Non-pigmented ciliary epithelial cell (primary cell): ENCODE results near the gene YWHAB.

ENCODE experiments used
- DNase-seq: peaks from one replicate; pipeline ENCODE4 v3.0.0-alpha.2; 2010; ENCODE audit warnings: low read depth

Gene YWHAB

DNA sequence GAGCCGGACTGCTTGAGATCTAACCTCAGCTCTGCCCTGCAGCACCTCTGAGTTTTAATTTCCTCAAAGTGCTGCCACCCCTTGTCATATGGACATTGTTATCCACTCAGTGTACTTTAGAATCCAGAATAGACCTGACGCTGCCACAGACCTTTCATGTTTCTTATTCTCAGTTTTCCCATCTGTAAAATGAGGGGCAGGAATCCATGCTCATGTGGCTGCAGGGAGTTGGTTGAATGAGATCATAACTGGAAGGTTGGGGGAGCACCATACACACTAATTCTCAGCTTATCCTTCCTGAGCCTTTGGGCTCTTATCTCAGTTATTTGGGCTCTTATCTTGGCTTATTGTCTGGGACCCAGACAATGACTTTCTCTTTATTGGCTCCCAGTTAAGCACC lies 26.7 kb downstream of the YWHAB start:
- DNase-seq = no peak

DNA sequence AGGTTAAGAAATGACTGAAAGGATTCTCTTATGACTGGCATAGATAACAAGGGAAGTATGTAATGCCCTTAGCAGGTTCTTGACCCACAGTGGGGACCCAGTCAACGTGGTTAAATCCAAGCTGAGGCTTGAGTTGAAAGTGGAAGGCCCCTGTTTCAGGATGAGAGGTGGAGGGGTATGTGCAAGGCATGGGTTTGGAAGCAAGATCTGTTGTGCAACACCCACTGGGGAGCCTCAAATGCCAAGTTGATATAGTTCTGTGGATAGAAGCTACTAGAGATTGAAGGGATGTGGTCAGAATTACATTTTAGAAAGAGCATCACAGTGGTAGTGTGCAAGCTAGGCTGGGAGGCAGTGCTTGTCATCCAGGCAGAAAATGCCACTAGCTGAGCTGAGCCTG lies 29.4 kb downstream of the YWHAB start:
- DNase-seq = no peak

DNA sequence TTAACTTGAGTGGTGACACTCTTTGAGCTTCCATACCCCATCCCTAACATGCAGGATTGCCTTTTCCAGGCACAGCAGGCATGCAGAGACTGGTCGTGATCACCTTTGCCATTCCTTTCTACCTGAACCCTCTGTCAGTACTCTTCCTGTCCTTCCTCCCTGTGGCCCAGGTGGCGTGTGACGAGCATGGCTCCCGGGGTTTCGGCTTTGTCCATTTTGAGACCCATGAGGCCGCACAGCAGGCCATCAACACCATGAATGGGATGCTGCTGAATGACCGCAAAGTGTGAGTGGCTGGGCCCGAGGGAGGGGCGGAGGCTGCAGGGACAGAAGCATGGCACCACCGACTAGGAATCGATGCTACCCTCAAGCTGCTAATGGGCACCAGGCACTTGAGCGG lies 31.1 kb downstream of the YWHAB start:
- no peak for DNase-seq

DNA sequence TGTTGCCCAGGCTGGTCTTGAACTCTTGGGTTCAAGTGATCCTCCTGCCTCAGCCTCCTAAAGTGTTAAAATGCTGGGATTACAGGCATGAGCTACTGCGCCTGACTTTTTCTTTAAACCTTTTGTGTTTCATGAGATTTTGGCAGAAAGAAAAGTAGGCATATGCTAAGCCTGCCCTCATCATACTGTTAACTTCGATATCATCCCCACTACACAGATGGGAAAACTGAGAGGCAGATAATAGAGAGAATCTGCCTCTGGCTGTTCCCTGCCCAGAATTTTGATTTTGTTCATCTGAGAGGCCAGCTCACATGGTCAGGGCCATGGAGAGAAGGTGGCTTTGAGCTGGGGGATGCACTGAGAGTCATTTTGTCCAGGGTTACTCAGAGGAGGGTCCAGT lies 31.9 kb downstream of the YWHAB start:
- no peak for DNase-seq

DNA sequence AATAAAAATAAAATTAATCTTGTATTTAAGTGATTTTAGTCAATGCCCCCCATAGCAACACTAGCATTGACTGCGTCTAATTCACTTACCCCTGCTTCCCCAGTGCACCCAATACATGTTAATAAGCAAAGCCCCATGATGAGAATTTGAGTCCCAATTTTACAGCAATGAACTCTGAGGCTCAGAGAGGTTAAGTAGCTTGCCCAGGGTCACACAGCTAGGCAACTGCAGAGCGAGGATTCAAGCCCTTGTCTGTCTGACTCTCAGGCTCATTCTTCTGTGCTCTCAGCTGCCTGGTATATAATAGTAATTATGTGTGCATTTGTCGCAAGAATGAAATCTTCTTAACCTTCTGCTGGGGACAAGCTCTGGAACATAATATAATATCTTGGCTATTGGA lies 32.8 kb downstream of the YWHAB start:
- DNase-seq = no peak

DNA sequence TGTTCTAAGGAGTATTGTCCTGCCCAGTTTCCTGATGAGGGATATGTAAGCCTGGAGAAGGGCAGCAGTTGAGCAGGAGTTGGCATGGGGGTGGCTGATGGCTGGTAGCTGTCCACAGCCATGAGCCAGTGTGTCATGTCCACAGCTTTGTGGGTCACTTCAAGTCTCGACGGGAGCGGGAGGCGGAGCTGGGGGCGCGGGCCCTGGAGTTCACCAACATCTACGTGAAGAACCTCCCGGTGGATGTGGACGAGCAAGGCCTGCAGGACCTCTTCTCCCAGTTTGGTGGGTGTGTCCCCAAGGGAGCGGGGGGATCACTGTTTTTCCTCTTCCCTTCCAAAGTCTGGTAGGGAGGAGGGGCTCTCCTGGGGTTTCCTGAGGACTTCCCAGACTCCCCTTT lies 33.3 kb downstream of the YWHAB start:
- no peak for DNase-seq

DNA sequence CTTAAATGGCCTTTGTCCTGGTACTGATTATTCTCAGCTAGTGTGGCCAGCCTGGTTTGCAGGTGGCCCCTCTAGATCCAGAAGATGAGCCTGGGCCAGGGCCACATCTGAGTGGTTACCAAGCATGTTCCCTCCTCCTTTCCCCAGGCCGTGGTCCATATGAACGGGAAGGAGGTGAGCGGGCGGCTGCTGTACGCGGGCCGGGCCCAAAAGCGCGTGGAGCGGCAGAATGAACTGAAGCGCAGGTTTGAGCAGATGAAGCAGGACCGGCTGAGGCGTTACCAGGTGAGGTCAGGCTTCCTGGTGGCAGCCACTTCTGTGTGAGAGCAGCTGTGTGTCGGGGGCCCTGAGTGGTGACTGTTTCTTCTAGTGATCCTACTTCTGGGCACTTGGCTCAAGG lies 35.9 kb downstream of the YWHAB start:
- no peak for DNase-seq

DNA sequence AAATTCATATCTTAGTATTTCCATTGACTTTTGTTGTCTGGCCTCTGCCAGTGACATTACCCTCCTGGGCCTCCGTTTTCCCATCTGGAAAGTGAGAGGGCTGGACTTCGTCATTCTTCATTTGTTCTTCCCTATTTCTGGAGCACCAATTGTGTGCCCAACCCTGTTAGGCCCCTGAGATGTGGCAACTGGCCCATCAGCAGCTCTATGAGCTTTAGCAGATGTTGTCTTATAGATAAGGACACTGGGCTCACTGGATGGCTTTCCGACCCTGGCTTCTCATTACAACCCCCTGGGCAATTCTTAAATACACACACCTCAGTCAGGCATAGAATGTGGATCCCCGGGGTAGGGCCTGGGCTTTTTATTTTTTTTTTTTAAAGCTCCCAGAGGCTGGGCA lies 39.0 kb downstream of the YWHAB start:
- no peak for DNase-seq

DNA sequence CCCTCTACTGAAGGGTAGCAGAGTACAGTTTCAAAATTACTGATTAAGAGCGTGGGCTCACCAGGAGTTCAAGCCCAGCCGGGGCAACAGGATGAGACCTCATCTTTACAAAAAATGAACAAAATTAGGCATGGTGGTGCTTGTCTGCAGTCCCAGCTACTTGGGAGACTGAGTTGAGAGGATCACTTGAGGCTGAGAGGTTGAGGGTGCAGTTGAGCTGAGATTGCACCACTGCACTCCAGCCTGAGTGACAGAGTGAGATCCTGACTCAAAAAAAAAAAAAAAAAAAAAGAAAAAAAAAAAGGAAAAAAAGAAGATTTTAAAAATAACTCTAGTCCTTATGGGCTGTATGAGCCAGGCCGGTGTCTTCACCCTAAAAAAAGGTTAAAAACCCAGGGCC lies 43.1 kb downstream of the YWHAB start:
- no peak for DNase-seq

DNA sequence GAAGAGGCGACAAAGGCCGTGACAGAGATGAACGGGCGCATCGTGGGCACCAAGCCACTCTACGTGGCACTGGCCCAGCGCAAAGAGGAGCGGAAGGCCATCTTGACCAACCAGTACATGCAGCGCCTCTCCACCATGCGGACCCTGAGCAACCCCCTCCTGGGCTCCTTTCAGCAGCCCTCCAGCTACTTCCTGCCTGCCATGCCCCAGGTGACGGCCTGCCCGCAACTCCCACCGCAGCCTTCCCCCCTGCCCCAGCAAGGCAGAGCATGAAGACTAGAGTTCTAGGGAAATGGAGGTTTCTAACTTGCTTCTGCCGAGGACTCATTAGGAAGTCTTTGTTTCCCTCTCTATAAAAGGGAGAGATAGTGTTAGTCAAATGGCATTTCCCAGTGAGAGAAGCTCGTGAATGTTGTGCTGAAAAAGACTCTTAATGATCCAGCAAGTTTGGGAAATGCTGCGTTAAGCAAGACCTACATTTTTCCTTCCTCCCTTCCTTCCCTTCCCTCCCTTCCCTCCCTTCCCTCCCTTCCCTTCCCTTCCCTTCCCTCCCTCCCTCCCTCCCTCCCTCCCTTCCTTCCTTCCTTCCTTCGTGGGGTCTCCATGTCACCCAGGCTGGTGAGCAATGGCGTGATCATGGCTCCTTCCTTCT lies 45.1 kb downstream of the YWHAB start:
- no peak for DNase-seq

DNA sequence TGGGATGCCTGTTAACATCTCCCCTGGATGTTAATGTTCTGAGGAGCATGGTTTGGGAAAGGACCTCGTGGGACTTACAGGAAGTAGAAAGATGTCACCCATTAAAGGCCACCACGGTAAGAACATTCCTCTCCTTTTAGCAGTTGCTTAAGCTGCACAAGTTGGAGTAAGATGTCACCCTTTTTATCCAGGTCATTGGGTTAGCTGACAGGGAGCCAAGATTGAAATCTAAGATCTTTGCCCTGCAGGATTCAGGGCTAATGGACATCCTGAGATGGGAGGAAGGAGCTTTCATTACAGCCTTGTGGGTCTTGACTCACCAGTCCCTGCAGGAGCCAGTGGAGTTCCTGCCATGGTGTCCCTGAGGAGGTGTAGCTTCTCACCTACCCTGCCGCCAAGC lies 46.4 kb downstream of the YWHAB start:
- DNase-seq = no peak

DNA sequence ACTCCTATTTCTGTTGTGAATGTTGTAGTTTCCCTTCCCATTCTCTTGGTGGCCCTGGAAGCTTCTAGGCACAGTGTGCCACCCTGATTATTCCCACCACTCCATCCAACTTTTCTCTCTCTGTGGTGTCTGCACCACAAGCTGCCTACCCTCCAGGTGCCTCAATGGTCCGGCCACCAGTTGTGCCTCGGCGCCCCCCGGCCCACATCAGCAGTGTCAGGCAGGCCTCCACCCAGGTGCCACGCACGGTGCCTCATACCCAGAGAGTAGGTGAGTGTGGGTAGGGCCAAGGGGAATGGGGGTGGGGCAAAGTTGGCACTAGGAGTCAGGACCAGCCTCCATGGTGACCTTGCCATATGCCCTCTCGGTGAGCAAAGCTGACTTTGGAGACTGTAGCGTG lies 47.4 kb downstream of the YWHAB start:
- no peak for DNase-seq

DNA sequence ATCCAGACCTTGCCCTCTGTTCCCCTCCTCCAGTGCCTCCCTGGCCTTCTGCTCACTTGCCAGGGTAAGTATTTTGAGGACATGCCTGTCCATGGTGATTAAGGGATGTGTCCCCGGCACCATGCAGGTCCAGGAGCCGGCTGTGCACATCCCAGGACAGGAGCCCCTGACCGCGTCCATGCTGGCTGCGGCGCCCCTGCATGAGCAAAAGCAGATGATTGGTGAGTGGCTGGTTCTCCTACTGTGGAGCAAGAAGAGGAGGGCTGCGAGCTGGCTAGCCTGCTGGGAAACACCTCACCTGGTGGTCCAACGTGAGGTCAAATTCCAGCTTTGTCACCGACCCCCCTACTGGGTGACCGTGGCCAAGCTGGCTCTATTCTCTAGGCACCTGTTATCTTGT lies 51.0 kb downstream of the YWHAB start:
- DNase-seq = no peak

DNA sequence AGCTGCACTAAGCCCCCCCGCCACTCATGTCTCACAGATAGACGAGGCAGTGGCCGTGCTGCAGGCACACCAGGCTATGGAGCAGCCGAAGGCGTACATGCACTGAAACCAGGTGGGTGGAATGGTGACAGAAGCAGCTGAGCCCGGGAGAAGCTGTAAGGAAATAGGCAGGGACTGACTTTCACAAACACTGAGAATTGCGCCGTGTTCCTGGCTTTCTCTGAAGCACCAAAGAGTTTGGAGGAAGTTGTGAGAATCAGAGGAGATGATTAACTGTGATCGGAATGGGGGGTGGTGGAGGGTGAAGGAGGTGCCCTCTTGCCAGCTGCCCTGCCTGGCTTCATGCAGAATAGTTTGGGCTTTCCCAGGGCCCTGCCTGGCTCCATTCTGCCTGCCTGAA lies 53.1 kb downstream of the YWHAB start:
- DNase-seq = no peak

DNA sequence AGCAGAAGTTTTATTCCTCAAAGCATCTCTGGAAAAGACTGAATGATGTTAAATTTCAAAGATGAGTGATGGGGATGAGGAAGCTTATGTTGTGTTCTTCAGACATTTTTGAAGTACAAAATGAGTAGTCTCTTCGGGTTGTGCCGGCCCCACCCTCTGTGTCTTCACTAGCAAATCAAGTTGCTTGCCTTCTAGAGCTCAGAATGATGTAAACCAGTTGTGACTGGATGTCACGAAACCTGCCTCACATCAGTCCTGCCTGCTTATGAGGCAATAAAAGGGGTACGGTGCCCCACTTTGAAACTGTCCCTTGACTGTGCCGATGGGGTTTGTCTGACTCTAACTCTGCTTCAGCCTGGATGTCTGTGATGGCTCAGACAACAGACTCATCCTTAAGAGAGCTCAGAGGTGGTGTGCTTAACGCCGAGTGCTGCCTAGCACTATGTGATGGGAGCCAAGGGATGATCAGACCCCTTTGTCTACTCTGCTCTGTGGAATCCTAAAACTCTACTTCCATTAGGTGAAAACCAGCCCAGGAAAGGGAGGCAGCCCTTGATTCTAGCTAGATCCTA lies 55.7 kb downstream of the YWHAB start:
- no peak for DNase-seq

DNA sequence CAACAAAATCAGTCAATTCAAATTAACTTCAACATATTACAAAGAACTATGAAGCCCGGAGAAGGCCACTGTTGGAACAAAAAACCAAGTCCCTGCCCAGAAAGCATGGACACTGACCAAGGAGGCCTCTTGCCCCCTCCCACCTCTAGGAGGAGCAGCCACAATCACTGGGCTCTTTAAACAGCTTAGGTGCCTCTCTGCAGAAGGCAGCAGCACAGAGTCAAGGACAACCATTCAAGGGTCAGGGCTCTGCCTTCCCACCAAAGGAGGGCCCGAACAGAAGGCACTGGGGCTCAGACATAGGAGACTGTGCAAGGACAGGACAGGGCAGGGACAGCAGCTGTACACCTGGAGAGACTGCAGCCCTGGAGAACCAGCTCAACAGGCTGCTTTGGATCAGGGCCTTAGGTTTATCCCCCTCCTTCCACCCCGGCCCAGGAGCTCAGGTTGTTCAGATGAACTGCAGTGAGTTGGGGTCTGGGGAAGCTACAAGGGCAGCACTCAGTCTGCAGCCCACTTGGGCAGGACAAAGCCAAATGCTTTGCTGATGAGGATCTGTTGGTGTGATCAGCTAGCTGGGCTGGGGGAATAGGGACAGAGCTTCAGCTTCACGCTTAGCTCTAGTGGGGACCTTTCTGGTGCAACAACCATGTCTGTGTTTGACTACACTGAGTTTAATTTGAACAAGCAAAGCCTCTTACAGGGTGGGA lies 56.9 kb downstream of the YWHAB start:
- DNase-seq = no peak

DNA sequence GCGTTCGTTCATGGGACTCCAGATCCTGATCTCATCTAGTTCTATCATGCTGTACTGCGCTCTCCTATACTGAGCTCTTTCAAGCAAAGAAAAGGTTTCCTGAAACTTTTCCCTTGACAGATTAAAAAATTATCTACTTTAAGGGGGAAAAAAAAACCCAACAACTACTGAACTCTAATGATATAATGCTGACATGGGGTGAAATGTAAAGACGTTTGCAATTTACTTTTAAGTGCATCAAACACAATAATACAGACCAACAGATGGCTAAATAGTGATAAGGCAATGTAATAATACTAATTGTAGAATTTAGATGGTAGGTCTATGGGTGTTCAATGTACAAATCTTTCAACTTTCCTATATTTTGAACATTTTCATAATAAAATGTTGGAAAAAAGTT lies 58.3 kb downstream of the YWHAB start:
- DNase-seq = no peak

DNA sequence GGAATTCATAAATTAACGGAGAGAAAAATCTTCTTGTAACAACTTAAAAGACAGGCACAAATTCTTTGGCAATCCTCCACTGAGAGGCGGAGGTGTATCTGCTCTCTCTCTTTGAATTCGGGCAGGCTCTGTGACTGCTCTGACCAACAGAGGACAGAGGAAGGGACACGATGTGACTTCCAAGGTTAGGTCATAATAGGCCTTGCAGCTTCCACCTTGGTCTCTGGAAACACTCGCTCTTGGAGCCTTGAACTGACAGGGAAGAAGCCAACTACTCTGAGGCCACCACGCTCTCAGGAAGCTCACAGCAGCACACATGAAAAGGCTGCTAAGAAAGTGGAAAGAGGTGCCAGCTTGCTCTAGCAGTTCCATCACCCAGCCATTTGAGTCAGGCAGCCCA lies 59.8 kb downstream of the YWHAB start:
- no peak for DNase-seq

DNA sequence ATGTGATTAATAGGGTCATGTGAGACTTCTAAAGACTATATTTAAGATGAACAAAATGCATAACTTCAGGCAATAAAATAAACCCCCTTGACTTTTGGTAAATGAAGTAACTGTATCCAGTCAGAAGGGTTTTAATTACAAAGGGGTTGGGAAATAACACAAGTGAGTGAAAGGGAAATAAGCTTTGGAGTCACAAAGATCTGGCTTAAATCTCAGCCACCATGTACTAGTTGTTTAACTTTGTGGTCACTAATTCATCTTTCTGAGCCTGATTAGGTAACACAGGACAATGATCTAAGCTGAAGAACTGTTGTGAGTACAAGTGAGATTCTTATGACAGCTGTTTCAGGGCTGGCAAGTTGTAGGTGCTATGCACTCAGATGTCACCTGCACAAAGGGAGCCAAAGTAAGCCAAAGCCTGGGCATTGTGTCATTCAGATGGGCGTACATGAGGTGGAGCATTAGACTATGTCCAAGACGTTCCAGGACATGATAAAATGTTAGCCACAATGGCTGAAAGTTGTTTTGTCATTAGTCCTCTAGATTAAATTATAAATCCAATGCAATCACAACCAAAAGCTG lies 60.9 kb downstream of the YWHAB start:
- DNase-seq = no peak

DNA sequence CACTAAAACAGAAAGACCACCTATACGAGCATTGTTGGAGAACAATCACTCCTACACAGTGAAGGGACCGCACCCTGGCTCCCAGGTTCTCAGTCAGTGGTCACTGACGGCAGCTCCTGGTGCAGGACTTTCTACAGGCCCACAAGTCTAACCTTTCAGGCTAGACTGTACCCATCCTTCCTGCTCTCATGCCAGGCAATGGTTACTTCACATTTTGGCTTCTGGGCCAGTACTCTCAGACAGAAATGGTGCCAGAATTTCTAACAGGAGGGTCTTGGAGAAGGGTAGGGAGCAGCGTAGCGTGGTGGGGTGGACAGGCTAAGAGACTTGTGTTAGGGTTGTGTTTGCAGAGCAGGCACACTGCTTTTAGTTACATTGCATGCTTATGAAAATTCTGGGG lies 62.6 kb downstream of the YWHAB start:
- no peak for DNase-seq

DNA sequence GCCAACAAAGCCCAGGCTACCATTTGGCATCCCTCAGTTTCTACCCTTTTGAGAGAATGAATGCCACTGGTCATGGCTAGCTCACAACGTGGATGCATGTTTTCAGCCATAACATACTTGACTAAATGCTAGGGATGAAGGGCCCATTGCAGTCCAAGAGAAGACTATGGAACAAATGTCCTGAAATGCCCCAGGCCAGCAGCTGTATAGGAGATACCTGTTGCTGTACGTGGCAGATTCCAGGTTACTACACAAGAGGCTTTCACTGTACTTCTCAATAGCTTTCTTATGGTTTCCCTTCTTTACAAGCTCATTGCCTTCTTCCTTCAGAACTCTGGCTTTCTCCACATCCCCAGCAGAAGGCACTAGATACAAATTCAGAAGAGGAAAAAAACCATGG lies 63.0 kb downstream of the YWHAB start:
- no peak for DNase-seq

DNA sequence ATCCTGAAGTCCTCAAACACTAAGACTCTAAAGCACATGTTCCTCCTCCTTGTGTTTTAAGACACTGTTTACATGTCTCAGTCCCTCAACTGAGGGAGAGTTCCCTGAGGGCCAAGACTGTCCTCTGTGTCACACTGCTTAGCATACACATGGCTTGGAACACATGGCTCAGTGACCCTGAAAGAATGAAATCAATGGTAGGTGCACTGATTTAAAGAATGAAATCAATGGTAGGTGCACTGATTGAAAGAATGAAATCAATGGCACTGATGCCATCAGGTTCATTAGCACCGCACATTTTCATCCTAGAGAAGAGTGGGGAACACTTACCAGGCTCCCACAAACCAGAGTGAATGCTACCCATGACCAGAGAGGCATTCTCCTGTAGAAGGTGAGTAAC lies 64.9 kb downstream of the YWHAB start:
- no peak for DNase-seq

DNA sequence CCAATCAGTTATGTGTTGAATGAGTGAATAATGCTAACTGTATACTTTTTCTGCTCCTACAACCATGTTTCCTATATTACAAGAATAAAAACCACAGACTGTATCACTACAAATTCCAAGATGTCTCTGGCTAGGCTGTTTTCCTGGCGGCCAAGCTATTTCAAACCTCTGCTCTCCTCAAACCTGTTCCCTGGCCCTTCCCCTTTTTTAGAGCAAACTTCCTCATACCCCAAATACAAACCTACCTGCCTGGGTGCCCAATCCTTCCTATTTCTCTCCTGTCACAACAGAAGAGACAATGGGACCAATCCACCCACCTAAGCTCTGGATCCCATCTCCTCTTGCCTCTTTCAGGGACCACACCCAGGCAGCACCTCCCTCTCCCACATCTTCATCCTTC lies 67.2 kb downstream of the YWHAB start:
- DNase-seq = no peak

DNA sequence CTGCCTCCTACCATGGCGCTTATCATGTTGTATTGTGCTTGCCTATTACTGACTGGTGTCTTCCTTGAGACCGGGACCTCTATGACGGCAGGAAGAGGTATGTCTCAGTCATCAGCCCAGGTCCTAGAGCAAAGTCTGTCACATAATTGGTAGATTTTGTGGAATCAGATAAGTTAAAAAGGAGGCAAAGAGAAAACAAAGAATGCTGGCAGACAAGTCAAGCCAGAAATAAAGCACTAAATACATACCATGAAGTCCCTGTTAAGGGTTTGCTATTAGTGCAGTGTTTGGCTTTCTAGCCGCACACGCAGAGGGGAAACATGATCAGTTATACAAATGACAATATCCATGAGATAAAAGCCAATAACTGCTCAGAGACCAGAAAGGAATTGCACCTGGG lies 68.7 kb downstream of the YWHAB start:
- DNase-seq = no peak
